Right forelimb (tissue), 1 donor: ENCODE measurements around the gene LARGE1.
"Not testable (repeated sequence)": the region's sequence is repeated elsewhere in the genome, so short reads cannot be mapped to it uniquely, and the experiment has no call there.

Experiments used
- DNase-seq: peaks from one replicate; pipeline ENCODE4 v3.0.0-alpha.2; 2018

Gene LARGE1

GRCh38 chr22:33400061-33400840, 520.0 kb downstream of the LARGE1 start:
- no peak for DNase-seq

- no peak for DNase-seq
Measured at GRCh38 chr22:33397381-33397907, 522.8 kb downstream of the LARGE1 start.

GRCh38 chr22:33393432-33393831, 526.8 kb downstream of the LARGE1 start:
- DNase-seq: no peak

- no peak for DNase-seq
Measured at GRCh38 chr22:33391298-33391697, 529.0 kb downstream of the LARGE1 start.

GRCh38 chr22:33389936-33390335, 530.3 kb downstream of the LARGE1 start:
- DNase-seq: no peak

- DNase-seq: no peak
Measured at GRCh38 chr22:33386270-33386669, 534.0 kb downstream of the LARGE1 start.

- no peak for DNase-seq
Measured at GRCh38 chr22:33385611-33386010, 534.7 kb downstream of the LARGE1 start.

GRCh38 chr22:33382436-33382835, 537.8 kb downstream of the LARGE1 start:
- no peak for DNase-seq

GRCh38 chr22:33381531-33382406, 538.5 kb downstream of the LARGE1 start:
- no peak for DNase-seq

GRCh38 chr22:33380789-33381530, 539.3 kb downstream of the LARGE1 start:
- DNase-seq: no peak

GRCh38 chr22:33379836-33380235, 540.4 kb downstream of the LARGE1 start:
- no peak for DNase-seq

- no peak for DNase-seq
Measured at GRCh38 chr22:33372875-33373274, 547.4 kb downstream of the LARGE1 start.

GRCh38 chr22:33363256-33363655, 557.0 kb downstream of the LARGE1 start:
- DNase-seq: not testable (repeated sequence)

- DNase-seq: no peak
Measured at GRCh38 chr22:33362702-33363101, 557.6 kb downstream of the LARGE1 start.

- no peak for DNase-seq
Measured at GRCh38 chr22:33361581-33361980, 558.7 kb downstream of the LARGE1 start.

- DNase-seq: no peak
Measured at GRCh38 chr22:33357981-33358399, 562.3 kb downstream of the LARGE1 start.

GRCh38 chr22:33354928-33355327, 565.3 kb downstream of the LARGE1 start:
- DNase-seq: no peak

GRCh38 chr22:33353502-33353901, 566.8 kb downstream of the LARGE1 start:
- no peak for DNase-seq

GRCh38 chr22:33352768-33353167, 567.5 kb downstream of the LARGE1 start:
- no peak for DNase-seq

GRCh38 chr22:33350961-33351360, 569.3 kb downstream of the LARGE1 start:
- DNase-seq: no peak

- no peak for DNase-seq
Measured at GRCh38 chr22:33350491-33350890, 569.8 kb downstream of the LARGE1 start.

- DNase-seq: no peak
Measured at GRCh38 chr22:33347002-33347401, 573.3 kb downstream of the LARGE1 start.

GRCh38 chr22:33341611-33342010, 578.7 kb downstream of the LARGE1 start:
- DNase-seq: no peak
